Smooth muscle cell (in vitro differentiated cells): ENCODE results near the gene SLC37A1. TPM values are rescaled to one million over a fixed set of nuclear protein-coding genes. Genes with fewer than 3 reads are reported as not detected.

Experiments
- DNase-seq: peaks from one replicate; lab custom pipeline; 2025; ENCODE audit not compliant: unreplicated experiment; lab: John Stamatoyannopoulos, UW
- H2AFZ ChIP-seq: fragments of 200-600 bp; sonication (generic); 2 replicates; pipeline ENCODE4 v1.6.0; 2016; ENCODE audit warnings: antibody characterized with exemption, low read depth, mild to moderate bottlenecking
- H3F3A ChIP-seq: fragments of 200-600 bp; sonication (generic); 2 replicates; pipeline ENCODE4 v1.6.0; 2017; ENCODE audit warnings: antibody characterized with exemption, low read depth
- H3K27ac ChIP-seq: fragments of 200-600 bp; sonication (generic); 2 replicates; pipeline ENCODE4 v1.5.1; 2016; ENCODE audit warnings: low read depth, mild to moderate bottlenecking
- H3K27me3 ChIP-seq: fragments of 200-600 bp; sonication (generic); 2 replicates; pipeline ENCODE4 v1.6.1; 2016; ENCODE audit warnings: low read depth, mild to moderate bottlenecking
- H3K36me3 ChIP-seq: fragments of 200-600 bp; sonication (generic); 2 replicates; pipeline ENCODE4 v1.5.1; 2016; ENCODE audit warnings: low read depth
- H3K4me1 ChIP-seq: fragments of 200-600 bp; sonication (generic); 2 replicates; pipeline ENCODE4 v1.5.1; 2016; ENCODE audit warnings: low read depth
- H3K4me2 ChIP-seq: fragments of 200-600 bp; sonication (generic); 2 replicates; pipeline ENCODE4 v1.6.0; 2016; ENCODE audit warnings: mild to moderate bottlenecking
- H3K4me3 ChIP-seq: fragments of 200-600 bp; sonication (generic); 2 replicates; pipeline ENCODE4 v1.5.1; 2016; ENCODE audit warnings: mild to moderate bottlenecking
- H3K79me2 ChIP-seq: fragments of 200-600 bp; sonication (generic); 2 replicates; pipeline ENCODE4 v1.6.0; 2016; ENCODE audit warnings: low read depth, mild to moderate bottlenecking
- H3K9ac ChIP-seq: fragments of 200-600 bp; sonication (generic); 2 replicates; pipeline ENCODE4 v1.6.0; 2016; ENCODE audit warnings: low read depth
- H3K9me3 ChIP-seq: fragments of 200-600 bp; sonication (generic); replicated peaks from 2 replicates; pipeline ENCODE4 v1.5.1; 2016; ENCODE audit warnings: low read depth
- H4K20me1 ChIP-seq: fragments of 200-600 bp; sonication (generic); 2 replicates; pipeline ENCODE4 v1.6.0; 2016; ENCODE audit warnings: low read depth
- CTCF ChIP-seq: fragments of 200-600 bp; sonication (generic); IDR thresholded peaks from 2 replicates; pipeline ENCODE4 v1.5.1; 2017; ENCODE audit warnings: borderline replicate concordance, mild to moderate bottlenecking, antibody characterized with exemption; ENCODE audit not compliant: insufficient read depth, poor library complexity, severe bottlenecking
- WGBS: methylation state at CpG from one replicate; pipeline ENCODE4 v1.1.7; 2016; ENCODE audit warnings: low lambda C conversion rate; 5-methylcytosine and 5-hydroxymethylcytosine counted together
- polyA plus RNA-seq: library from polyadenylated mRNA; unstranded; fragments of >200 nt; fragmentation: Nextera tagmentation; extraction: Ambion mirVana; gene quantifications from 2 replicates; pipeline ENCODE4 v1.2.1, GENCODE V29; 2016
- total RNA-seq: library from RNA; depleted of rRNA; stranded (reverse); fragments of >200 nt; gene quantifications from 2 replicates; pipeline ENCODE4 v1.2.3, GENCODE V29; 2014

SLC37A1 gene
- total and polyA plus RNA-seq, 2 experiments from 2014 or later: 15.0 to 18.0 TPM

GRCh38 chr21:42540396-42540795, 26.7 kb downstream of the SLC37A1 start:
- WGBS: 97% methylated on average over 8 of the region's 8 CpGs
- no peaks in the 10 kb centered on the region for H3K36me3 ChIP-seq
- no peak for DNase-seq

DNA sequence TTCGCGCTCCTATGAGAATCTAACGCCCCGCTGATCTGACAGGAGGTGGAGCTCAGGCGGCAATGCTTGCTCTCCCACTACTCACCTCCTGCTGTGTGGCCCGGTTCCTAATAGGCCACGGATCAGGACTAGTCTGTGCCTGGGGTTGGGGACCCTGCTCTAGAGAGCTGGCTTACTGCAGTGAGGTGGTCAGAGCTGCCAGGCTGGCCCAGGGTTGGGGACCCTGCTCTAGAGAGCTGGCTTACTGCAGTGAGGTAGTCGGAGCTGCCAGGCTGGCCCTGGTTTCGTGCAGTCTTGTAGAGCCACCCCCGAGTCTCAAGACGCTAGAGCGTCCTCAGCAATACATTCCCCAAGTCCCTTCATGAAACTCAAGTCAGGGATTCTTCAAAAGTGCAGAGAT, 27.5 kb downstream of the SLC37A1 start:
- H2AFZ ChIP-seq: no peak overlapping the region
- DNase-seq: no peak
- H3K9ac ChIP-seq: no peak overlapping the region
- H3K27ac ChIP-seq: no peak overlapping the region
- H3K9me3 ChIP-seq: no peaks in the 10 kb centered on the region
- peaks cover 10% of the 10 kb centered on the region for H3F3A ChIP-seq
- no peaks in the 10 kb centered on the region for H3K27me3 ChIP-seq
- TF ChIP-seq CTCF: no peak
- H3K79me2 ChIP-seq: no peaks in the 10 kb centered on the region
- H3K4me3 ChIP-seq: no peak overlapping the region
- H3K4me2 ChIP-seq: no peak overlapping the region
- WGBS: 95% methylated on average over 12 of the region's 12 CpGs
- no peaks in the 10 kb centered on the region for H4K20me1 ChIP-seq
- H3K4me1 ChIP-seq: no peaks in the 10 kb centered on the region
- no peaks in the 10 kb centered on the region for H3K36me3 ChIP-seq

More at GRCh38 chr21:42540396-42540795, 26.7 kb downstream of the SLC37A1 start:
- H3K27ac ChIP-seq: no peak overlapping the region
- H2AFZ ChIP-seq: no peak overlapping the region
- H3K4me1 ChIP-seq: no peaks in the 10 kb centered on the region
- H3K4me2 ChIP-seq: no peak overlapping the region
- H3K9ac ChIP-seq: no peak overlapping the region
- no peaks in the 10 kb centered on the region for H3K27me3 ChIP-seq
- H3K79me2 ChIP-seq: no peaks in the 10 kb centered on the region
- H3K4me3 ChIP-seq: no peak overlapping the region
- H3F3A ChIP-seq: peaks cover 10% of the 10 kb centered on the region
- no peaks in the 10 kb centered on the region for H4K20me1 ChIP-seq
- no peaks in the 10 kb centered on the region for H3K9me3 ChIP-seq
- no peak for TF ChIP-seq CTCF

DNA sequence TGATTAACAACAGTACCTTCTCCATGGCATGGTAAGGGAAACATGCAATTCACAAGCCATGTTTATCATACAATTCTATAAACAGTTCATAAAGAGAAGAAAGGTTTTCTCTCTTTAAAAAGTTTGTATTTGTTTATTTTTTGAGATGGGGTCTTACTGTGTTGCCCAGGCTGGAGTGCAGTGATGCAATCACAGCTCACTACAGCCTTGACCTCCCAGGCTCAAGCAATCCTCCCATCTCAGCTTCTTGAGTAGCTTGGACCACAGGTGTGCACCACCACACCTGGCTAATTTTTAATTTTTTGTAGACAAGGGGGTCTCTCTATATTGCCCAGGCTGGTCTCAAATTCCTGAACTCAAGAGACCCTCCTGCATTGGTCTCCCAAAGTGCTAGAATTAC, 28.0 kb downstream of the SLC37A1 start:
- Histone ChIP-seq H3F3A (peaks cover 10% of the 10 kb centered on the region), H3K4me3 (no peak overlapping the region), H3K27me3 (no peaks in the 10 kb centered on the region), H3K4me2 (no peak overlapping the region), H3K9me3 (no peaks in the 10 kb centered on the region), H3K36me3 (no peaks in the 10 kb centered on the region), H4K20me1 (no peaks in the 10 kb centered on the region), H3K27ac (no peak overlapping the region), H3K4me1 (no peaks in the 10 kb centered on the region), H2AFZ (no peak overlapping the region), H3K79me2 (no peaks in the 10 kb centered on the region), H3K9ac (no peak overlapping the region)
- no peak for DNase-seq
- no peak for TF ChIP-seq CTCF

- no peak for TF ChIP-seq CTCF
- Histone ChIP-seq H3K9me3 (no peaks in the 10 kb centered on the region), H3K4me2 (no peak overlapping the region), H3K4me1 (no peaks in the 10 kb centered on the region), H4K20me1 (no peaks in the 10 kb centered on the region), H3K36me3 (no peaks in the 10 kb centered on the region), H3F3A (peaks cover 10% of the 10 kb centered on the region), H3K9ac (no peak overlapping the region), H3K4me3 (no peak overlapping the region), H3K27ac (no peak overlapping the region), H3K27me3 (no peaks in the 10 kb centered on the region), H2AFZ (no peak overlapping the region), H3K79me2 (no peaks in the 10 kb centered on the region)
- 97% methylated on average over 8 of the region's 8 CpGs for WGBS
- no peak for DNase-seq
Measured at GRCh38 chr21:42542196-42542595, 28.5 kb downstream of the SLC37A1 start.
